Panc1 (cell line): Measurements from ENCODE around the gene ARHGAP4. TPM values are rescaled to one million over a fixed set of nuclear protein-coding genes. Genes with fewer than 3 reads are reported as not detected.

ENCODE experiments used
- ATAC-seq: fragments of 200-7000 bp; cut with Tn5 transposase; 2 replicates; pipeline ENCODE4 v1.9.1; 2020; ENCODE audit warnings: mild to moderate bottlenecking, moderate library complexity
- BruUV-seq: library from RNA; stranded (reverse); fragments of 400-500 nt; replicated peaks from 2 replicates; lab custom pipeline; 2021; lab: Mats Ljungman, UMichigan
- CTCF ChIA-PET: fragments of 300-600 bp; sonication (Branson Sonifier 250); formaldehyde crosslinking; loops from one replicate; lab custom pipeline; 2022; ENCODE audit warnings: antibody characterized with exemption; lab: Charles Lee
- POLR2A ChIA-PET: fragments of 300-600 bp; sonication (Branson Sonifier 250); formaldehyde crosslinking; loops from one replicate; lab custom pipeline; 2022; ENCODE audit warnings: antibody characterized with exemption; lab: Charles Lee
- DNase-seq: peaks from one replicate; pipeline ENCODE4 v3.0.0-alpha.2; 2010; ENCODE audit warnings: low read depth, low spot score
- H3K27ac ChIP-seq: 2 replicates; pipeline ENCODE4 v1.5.1; 2011; ENCODE audit warnings: mild to moderate bottlenecking, low read length, inconsistent platforms
- H3K27me3 ChIP-seq: fragments of 200-500 bp; sonication (Bioruptor generic); 2 replicates; pipeline ENCODE4 v1.6.0; 2014; ENCODE audit warnings: low read length, inconsistent platforms; ENCODE audit not compliant: control insufficient read depth, insufficient read depth
- H3K36me3 ChIP-seq: fragments of 200-500 bp; sonication (Bioruptor generic); 2 replicates; pipeline ENCODE4 v1.5.1; 2014; ENCODE audit warnings: inconsistent platforms, mild to moderate bottlenecking, low read length, moderate library complexity; ENCODE audit not compliant: control insufficient read depth, insufficient read depth
- H3K4me1 ChIP-seq: 2 replicates; pipeline ENCODE4 v1.5.1; 2011; ENCODE audit warnings: inconsistent platforms, mild to moderate bottlenecking, low read length, moderate library complexity; ENCODE audit not compliant: control insufficient read depth, insufficient read depth
- H3K4me3 ChIP-seq, 2 experiments: 2 replicates each; pipeline ENCODE4 v1.5.1; 2011 to 2012; ENCODE audit warnings: low read depth in 2 of 2, low read length in 2 of 2, mild to moderate bottlenecking in 2 of 2, inconsistent platforms in 1 of 2, moderate library complexity in 1 of 2
- H3K9me3 ChIP-seq: fragments of 200-500 bp; sonication (Bioruptor generic); 2 replicates; pipeline ENCODE4 v1.5.1; 2014; ENCODE audit warnings: low read depth, mild to moderate bottlenecking, inconsistent platforms, low read length, moderate library complexity; ENCODE audit not compliant: control insufficient read depth, insufficient read depth
- POLR2AphosphoS5 ChIP-seq: IDR thresholded peaks from 2 replicates; pipeline ENCODE4 v1.6.1; 2012; ENCODE audit warnings: mild to moderate bottlenecking, low read depth, low read length, moderate library complexity
- SIN3A ChIP-seq: IDR thresholded peaks from 2 replicates; pipeline ENCODE4 v1.6.1; 2012; ENCODE audit warnings: low read depth, mild to moderate bottlenecking, low read length, moderate library complexity, borderline replicate concordance; ENCODE audit not compliant: insufficient read depth
- TCF7L2 ChIP-seq: IDR thresholded peaks from 2 replicates; pipeline ENCODE4 v1.6.1; 2011; ENCODE audit warnings: mild to moderate bottlenecking, low read depth, low read length, inconsistent platforms
- in situ Hi-C: cut with HindIII; loops from 2 replicates; pipeline ENCODE4 v1.10.0; 2016; ENCODE audit warnings: low sequenced_read_pairs, low pct_unique_long_range_greater_than_20kb
- intact Hi-C: fragments of 100-400 bp; cut with micrococcal nuclease; formaldehyde crosslinking; loops from one replicate; pipeline ENCODE4 v1.10.0; 2022; ENCODE audit not compliant: unreplicated experiment
- total RNA-seq: library from RNA; stranded (reverse); gene quantifications from one replicate; pipeline ENCODE4 v1.2.1, GENCODE V29; 2021; ENCODE audit not compliant: unreplicated experiment
- TF ChIP-seq, protein P1 (sequence below): fragments of 450-650 bp; IDR thresholded peaks from 2 replicates; pipeline ENCODE4 v1.5.1; 2017; ENCODE audit warnings: mild to moderate bottlenecking
- TF ChIP-seq, protein P2 (sequence below), 2 experiments: IDR thresholded peaks; 2 replicates each; pipeline ENCODE4 v1.6.1; 2011 to 2012; ENCODE audit warnings: low read depth in 2 of 2, control low read depth in 1 of 2, low read length in 1 of 2, mild to moderate bottlenecking in 1 of 2, moderate library complexity in 1 of 2; ENCODE audit not compliant: insufficient read depth in 1 of 2

Gene ARHGAP4
- total RNA-seq, 1 experiment from 2014 or later, result 225 TPM

DNA sequence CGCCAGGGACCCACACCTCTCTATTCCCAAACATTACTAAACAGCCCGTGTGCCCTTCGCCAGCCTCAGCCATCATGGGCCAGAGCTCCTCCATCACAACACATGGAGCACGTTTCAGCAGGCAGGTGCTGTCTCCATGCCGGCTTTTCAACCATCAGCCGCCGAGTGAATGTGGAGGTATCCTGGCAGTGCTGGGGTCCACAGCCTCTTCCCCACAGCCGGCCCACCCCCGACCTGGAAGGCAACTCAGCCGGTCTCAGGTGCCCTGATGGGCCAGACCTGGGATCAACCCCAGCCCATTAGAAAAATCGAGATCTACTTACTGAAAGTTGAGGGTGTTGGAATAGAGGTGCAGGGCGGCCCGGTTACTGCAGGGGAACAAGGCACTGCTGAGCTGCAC, 5.7 kb upstream of the ARHGAP4 start:
- ChIA-PET POLR2A (no interaction called here), CTCF (no interaction called here)
- Histone ChIP-seq H3K4me3 (no peak overlapping the region), H3K36me3 (peaks cover 7% of the 10 kb centered on the region), H3K9me3 (no peaks in the 10 kb centered on the region), H3K4me1 (peaks cover 31% of the 10 kb centered on the region), H3K27ac (peak overlapping the region; percentile 34; the same call in 1 of the 2 replicates), H3K27me3 (no peaks in the 10 kb centered on the region)
- TF ChIP-seq SIN3A, result no peak
- TF ChIP-seq TCF7L2, result no peak
- no peak for TF ChIP-seq POLR2AphosphoS5
- TF ChIP-seq, protein P1, sequence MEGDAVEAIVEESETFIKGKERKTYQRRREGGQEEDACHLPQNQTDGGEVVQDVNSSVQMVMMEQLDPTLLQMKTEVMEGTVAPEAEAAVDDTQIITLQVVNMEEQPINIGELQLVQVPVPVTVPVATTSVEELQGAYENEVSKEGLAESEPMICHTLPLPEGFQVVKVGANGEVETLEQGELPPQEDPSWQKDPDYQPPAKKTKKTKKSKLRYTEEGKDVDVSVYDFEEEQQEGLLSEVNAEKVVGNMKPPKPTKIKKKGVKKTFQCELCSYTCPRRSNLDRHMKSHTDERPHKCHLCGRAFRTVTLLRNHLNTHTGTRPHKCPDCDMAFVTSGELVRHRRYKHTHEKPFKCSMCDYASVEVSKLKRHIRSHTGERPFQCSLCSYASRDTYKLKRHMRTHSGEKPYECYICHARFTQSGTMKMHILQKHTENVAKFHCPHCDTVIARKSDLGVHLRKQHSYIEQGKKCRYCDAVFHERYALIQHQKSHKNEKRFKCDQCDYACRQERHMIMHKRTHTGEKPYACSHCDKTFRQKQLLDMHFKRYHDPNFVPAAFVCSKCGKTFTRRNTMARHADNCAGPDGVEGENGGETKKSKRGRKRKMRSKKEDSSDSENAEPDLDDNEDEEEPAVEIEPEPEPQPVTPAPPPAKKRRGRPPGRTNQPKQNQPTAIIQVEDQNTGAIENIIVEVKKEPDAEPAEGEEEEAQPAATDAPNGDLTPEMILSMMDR, result no peak
- TF ChIP-seq, protein P2, sequence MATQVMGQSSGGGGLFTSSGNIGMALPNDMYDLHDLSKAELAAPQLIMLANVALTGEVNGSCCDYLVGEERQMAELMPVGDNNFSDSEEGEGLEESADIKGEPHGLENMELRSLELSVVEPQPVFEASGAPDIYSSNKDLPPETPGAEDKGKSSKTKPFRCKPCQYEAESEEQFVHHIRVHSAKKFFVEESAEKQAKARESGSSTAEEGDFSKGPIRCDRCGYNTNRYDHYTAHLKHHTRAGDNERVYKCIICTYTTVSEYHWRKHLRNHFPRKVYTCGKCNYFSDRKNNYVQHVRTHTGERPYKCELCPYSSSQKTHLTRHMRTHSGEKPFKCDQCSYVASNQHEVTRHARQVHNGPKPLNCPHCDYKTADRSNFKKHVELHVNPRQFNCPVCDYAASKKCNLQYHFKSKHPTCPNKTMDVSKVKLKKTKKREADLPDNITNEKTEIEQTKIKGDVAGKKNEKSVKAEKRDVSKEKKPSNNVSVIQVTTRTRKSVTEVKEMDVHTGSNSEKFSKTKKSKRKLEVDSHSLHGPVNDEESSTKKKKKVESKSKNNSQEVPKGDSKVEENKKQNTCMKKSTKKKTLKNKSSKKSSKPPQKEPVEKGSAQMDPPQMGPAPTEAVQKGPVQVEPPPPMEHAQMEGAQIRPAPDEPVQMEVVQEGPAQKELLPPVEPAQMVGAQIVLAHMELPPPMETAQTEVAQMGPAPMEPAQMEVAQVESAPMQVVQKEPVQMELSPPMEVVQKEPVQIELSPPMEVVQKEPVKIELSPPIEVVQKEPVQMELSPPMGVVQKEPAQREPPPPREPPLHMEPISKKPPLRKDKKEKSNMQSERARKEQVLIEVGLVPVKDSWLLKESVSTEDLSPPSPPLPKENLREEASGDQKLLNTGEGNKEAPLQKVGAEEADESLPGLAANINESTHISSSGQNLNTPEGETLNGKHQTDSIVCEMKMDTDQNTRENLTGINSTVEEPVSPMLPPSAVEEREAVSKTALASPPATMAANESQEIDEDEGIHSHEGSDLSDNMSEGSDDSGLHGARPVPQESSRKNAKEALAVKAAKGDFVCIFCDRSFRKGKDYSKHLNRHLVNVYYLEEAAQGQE (IDR thresholded peaks at IDR 0.05; ENCODE audit: insufficient read depth in 1 of 2, low read depth in 2 of 2, low read length in 1 of 2), result no peak
- no TSS peak for BruUV-seq
- no peak for DNase-seq
- no peak for ATAC-seq
- in situ Hi-C loops (no loop called here), intact Hi-C loops (no loop called here)

DNA sequence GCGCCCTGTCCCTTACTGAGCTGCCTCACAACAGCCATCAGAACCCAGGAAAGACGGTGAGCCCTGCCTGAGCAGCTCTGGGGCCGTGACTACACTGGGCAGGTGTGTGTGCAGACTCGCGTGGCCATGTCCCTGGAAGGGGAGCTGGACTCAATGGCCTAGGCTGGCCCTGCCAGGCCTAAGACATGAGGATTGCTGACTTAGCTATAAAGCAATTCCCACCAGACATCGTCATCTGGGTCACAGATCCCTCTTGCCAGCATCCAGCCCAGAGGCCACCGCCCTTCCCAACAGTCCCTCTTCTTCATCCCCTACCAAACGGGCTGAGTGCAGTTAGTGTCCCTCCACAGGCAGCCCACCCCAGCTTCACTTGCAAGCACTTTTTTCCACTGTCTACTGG, 5.1 kb upstream of the ARHGAP4 start:
- no peaks in the 10 kb centered on the region for H3K9me3 ChIP-seq
- peaks cover 7% of the 10 kb centered on the region for H3K36me3 ChIP-seq
- BruUV-seq, result no TSS peak
- peaks cover 36% of the 10 kb centered on the region for H3K4me1 ChIP-seq
- no peaks in the 10 kb centered on the region for H3K27me3 ChIP-seq
- no peak for ATAC-seq
- no peak overlapping the region for H3K4me3 ChIP-seq
- in situ Hi-C loops (no loop called here), intact Hi-C loops (no loop called here)
- DNase-seq, result no peak
- H3K27ac ChIP-seq, result peak overlapping the region; percentile 34; the same call in 1 of the 2 replicates
- CTCF ChIA-PET, result no interaction called here
- TF ChIP-seq POLR2AphosphoS5, result no peak
- TF ChIP-seq, protein P1, result no peak
- no peak for TF ChIP-seq SIN3A
- TF ChIP-seq TCF7L2, result no peak
- TF ChIP-seq, protein P2 (IDR thresholded peaks at IDR 0.05; ENCODE audit: insufficient read depth in 1 of 2, low read depth in 2 of 2, low read length in 1 of 2), result no peak
- POLR2A ChIA-PET, result interaction anchor here (0.7 kb wide), 1 partner anchor 8 kb away, joined by 3 read pairs; no protein-coding TSS in a partner anchor
